Muscle of leg (tissue), 11 donors: Measurements from ENCODE around the gene KIRREL3. TPM values are rescaled to one million over a fixed set of nuclear protein-coding genes. Genes with fewer than 3 reads are reported as not detected.

ENCODE experiments used
- DNase-seq: peaks from one replicate; pipeline ENCODE4 v3.0.0; 2013
- H3K27ac ChIP-seq: one replicate; pipeline ENCODE4 v1.5.1; 2013; ENCODE audit warnings: mild to moderate bottlenecking, low read length, control low read depth
- H3K27me3 ChIP-seq: one replicate; pipeline ENCODE4 v1.6.1; 2013; ENCODE audit warnings: low read length; ENCODE audit not compliant: control insufficient read depth, insufficient read depth
- H3K36me3 ChIP-seq: one replicate; pipeline ENCODE4 v1.6.1; 2013; ENCODE audit warnings: low read length; ENCODE audit not compliant: control insufficient read depth, insufficient read depth
- H3K4me1 ChIP-seq: one replicate; pipeline ENCODE4 v1.6.1; 2013; ENCODE audit warnings: low read length; ENCODE audit not compliant: control insufficient read depth, insufficient read depth
- H3K4me3 ChIP-seq: one replicate; pipeline ENCODE4 v1.5.1; 2013; ENCODE audit warnings: low read length, control low read depth
- H3K9me3 ChIP-seq: replicated peaks from 2 replicates; pipeline ENCODE4 v1.6.1; 2013; ENCODE audit warnings: low read depth, low read length; ENCODE audit not compliant: control insufficient read depth
- WGBS: methylation state at CpG from one replicate; pipeline ENCODE4 v1.1.5; 2013; ENCODE audit warnings: missing lambda C conversion rate; ENCODE audit not compliant: insufficient coverage; 5-methylcytosine and 5-hydroxymethylcytosine counted together
- polyA plus RNA-seq, 8 donors: library from polyadenylated mRNA; unstranded; fragments of 120-200 nt; gene quantifications; one replicate each; pipeline versions ENCODE4 v1.2.1 to v1.2.3, GENCODE V29; 2013; ENCODE audit warnings: inconsistent platforms in 1 of 8, low replicate concordance in 1 of 8; ENCODE audit not compliant: insufficient read length in 8 of 8, insufficient read depth in 1 of 8
- total RNA-seq: library from RNA; stranded (reverse); fragments of 120-200 nt; gene quantifications from one replicate; pipeline ENCODE4 v1.2.4, GENCODE V29; 2013

Gene KIRREL3
- total and polyA plus RNA-seq, 9 donors: 0.27 to 1.8 (median 0.93) TPM

DNA sequence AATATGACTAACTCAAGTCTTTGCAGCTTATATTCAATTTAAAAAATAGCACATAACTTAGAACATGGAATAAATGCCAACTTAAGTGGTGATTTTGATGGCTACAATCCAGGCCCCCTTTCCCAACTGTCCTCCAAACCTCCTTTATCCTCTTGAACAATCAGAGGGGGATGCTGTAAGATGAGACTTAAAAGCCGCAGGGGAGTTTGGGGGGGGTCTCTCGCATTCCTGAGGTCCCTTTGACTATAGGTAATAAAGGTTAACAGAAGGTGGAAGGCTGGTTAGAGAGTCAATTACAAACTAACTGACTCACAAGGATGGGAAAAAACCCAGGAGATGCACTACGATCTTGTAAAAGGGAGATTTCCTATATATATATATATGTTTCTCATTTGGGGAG, 101.8 kb downstream of the KIRREL3 start:
- Histone ChIP-seq H3K9me3 (no peaks in the 10 kb centered on the region), H3K4me3 (no peak overlapping the region), H3K4me1 (no peaks in the 10 kb centered on the region), H3K27ac (no peak overlapping the region), H3K36me3 (no peaks in the 10 kb centered on the region), H3K27me3 (no peaks in the 10 kb centered on the region)
- no CpG with 5 or more reads among the region's 3 CpGs for WGBS
- no peak for DNase-seq

DNA sequence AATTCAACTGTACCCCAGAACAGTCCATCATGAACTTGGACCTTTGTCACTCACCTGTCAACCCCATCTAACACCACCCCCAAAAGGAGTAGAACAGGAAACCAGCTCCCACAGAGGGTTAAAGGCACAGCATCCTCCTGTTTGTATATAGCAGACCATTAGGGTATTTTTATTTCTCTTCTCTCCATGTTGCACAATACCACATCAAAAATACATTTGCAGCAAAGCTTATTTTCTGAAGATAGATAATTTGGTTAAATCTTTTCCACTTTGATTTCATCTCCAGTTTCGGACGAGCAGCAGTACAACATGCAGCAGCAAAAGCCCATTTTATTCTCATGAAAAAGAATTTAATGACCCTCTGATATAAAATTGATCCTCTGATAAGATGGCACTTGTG, 103.1 kb downstream of the KIRREL3 start:
- no peaks in the 10 kb centered on the region for H3K36me3 ChIP-seq
- DNase-seq: no peak
- no peaks in the 10 kb centered on the region for H3K27me3 ChIP-seq
- H3K4me1 ChIP-seq: peaks cover 5% of the 10 kb centered on the region
- no CpG with 5 or more reads among the region's 2 CpGs for WGBS
- no peak overlapping the region for H3K27ac ChIP-seq
- no peaks in the 10 kb centered on the region for H3K9me3 ChIP-seq
- no peak overlapping the region for H3K4me3 ChIP-seq

DNA sequence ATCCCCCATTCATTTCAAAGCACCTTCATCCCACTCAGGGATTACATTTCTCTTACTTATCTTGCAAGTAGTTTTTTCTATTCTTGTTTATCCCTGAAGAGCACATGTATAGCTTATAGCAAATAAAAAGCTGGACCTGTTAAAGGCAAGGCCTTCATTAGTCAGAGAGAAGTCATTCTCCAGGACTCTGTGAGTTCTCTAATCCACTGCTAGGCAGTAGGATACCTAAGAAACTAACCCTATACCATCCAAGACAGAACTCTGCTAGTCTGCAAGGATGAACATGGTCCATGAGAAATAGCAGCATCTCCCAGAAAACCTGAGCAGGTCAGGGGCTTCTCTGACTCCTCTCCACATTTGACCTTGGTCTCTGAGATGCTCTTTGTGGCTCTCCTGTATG, 104.5 kb downstream of the KIRREL3 start:
- no peak overlapping the region for H3K27ac ChIP-seq
- DNase-seq: no peak
- H3K4me3 ChIP-seq: no peak overlapping the region
- H3K9me3 ChIP-seq: no peaks in the 10 kb centered on the region
- peaks cover 17% of the 10 kb centered on the region for H3K4me1 ChIP-seq
- H3K36me3 ChIP-seq: no peaks in the 10 kb centered on the region
- no peaks in the 10 kb centered on the region for H3K27me3 ChIP-seq

GRCh38 chr11:126893796-126894195, 106.8 kb downstream of the KIRREL3 start:
- Histone ChIP-seq H3K36me3 (no peaks in the 10 kb centered on the region), H3K27ac (no peak overlapping the region), H3K4me3 (no peak overlapping the region), H3K27me3 (no peaks in the 10 kb centered on the region), H3K9me3 (no peaks in the 10 kb centered on the region), H3K4me1 (peaks cover 17% of the 10 kb centered on the region)
- no CpG with 5 or more reads among the region's 5 CpGs for WGBS
- no peak for DNase-seq

DNA sequence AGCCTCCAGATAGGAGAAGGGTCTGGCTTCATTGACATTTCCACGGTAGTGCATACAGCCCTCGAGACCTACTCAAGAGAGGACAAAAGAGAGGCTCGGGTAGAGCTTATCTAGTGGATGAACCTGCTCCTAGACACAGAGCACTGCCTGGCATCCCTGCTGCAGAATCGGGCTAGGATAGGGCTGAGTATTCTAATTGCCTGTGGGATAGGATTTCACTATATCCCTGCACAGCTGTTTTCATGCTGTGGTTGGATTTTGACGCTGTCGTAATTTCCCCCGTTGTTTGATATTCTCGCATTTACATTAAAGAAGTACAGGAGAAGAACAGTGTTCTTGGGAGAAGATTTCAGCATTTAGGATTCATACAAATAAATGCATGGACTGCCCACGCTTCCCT, 107.8 kb downstream of the KIRREL3 start:
- Histone ChIP-seq H3K36me3 (no peaks in the 10 kb centered on the region), H3K27ac (no peak overlapping the region), H3K4me1 (peaks cover 17% of the 10 kb centered on the region), H3K4me3 (no peak overlapping the region), H3K9me3 (no peaks in the 10 kb centered on the region), H3K27me3 (no peaks in the 10 kb centered on the region)
- WGBS: 30% methylated on average over 4 of the region's 9 CpGs
- DNase-seq: peak; percentile 40

GRCh38 chr11:126891556-126892217, 108.9 kb downstream of the KIRREL3 start:
- 28% methylated on average over 4 of the region's 4 CpGs for WGBS

GRCh38 chr11:126890561-126890960, 110.0 kb downstream of the KIRREL3 start:
- H3K4me1 ChIP-seq: peaks cover 17% of the 10 kb centered on the region
- no peak overlapping the region for H3K27ac ChIP-seq
- DNase-seq: no peak
- H3K4me3 ChIP-seq: no peak overlapping the region
- no peaks in the 10 kb centered on the region for H3K27me3 ChIP-seq
- 63% methylated on average over 4 of the region's 7 CpGs for WGBS
- no peaks in the 10 kb centered on the region for H3K36me3 ChIP-seq
- H3K9me3 ChIP-seq: no peaks in the 10 kb centered on the region

More at GRCh38 chr11:126891556-126892217, 108.9 kb downstream of the KIRREL3 start:
- H3K27me3 ChIP-seq: no peaks in the 10 kb centered on the region
- H3K4me1 ChIP-seq: peaks cover 17% of the 10 kb centered on the region
- DNase-seq: peak; percentile 20
- H3K27ac ChIP-seq: no peak overlapping the region
- H3K9me3 ChIP-seq: no peaks in the 10 kb centered on the region
- H3K36me3 ChIP-seq: no peaks in the 10 kb centered on the region
- no peak overlapping the region for H3K4me3 ChIP-seq

DNA sequence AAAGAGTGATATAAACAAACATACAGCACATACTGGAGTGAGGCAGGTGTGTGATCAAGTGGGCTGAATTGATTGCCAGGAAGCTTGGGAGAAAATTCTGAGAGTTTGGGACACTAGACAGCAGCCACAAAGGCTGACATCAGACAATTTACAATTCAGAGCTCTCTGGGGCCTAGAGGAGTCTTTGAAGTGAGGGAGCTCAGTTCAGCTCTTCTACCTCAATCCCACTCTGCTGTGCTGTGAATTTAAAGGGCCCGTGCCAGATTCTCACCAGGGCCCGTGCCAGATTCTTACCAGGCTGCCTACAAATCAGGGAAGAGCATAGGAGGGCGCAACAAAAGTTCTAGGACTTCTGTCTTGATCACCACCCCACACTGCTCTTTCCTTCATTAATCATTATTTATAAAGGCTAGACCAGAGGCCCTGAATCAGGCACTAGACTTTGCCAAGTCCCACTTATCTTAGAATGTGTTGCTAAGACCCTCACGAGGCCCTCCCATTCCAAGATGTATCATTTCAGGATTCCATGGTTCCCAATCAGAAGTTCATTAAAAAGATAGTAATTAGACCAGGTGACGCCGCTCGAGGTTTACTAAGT, 112.4 kb downstream of the KIRREL3 start:
- Histone ChIP-seq H3K36me3 (no peaks in the 10 kb centered on the region), H3K27ac (no peak overlapping the region), H3K27me3 (no peaks in the 10 kb centered on the region), H3K4me3 (no peak overlapping the region), H3K9me3 (no peaks in the 10 kb centered on the region), H3K4me1 (peaks cover 17% of the 10 kb centered on the region)
- 77% methylated on average over 5 of the region's 7 CpGs for WGBS
- no peak for DNase-seq

GRCh38 chr11:126886636-126887035, 113.9 kb downstream of the KIRREL3 start:
- no CpG with 5 or more reads among the region's 1 CpG for WGBS
- DNase-seq: no peak

GRCh38 chr11:126886085-126886484, 114.5 kb downstream of the KIRREL3 start:
- H3K36me3 ChIP-seq: no peaks in the 10 kb centered on the region
- 60% methylated on average over 1 of the region's 3 CpGs for WGBS

More at GRCh38 chr11:126886636-126887035, 113.9 kb downstream of the KIRREL3 start:
- no peak overlapping the region for H3K4me3 ChIP-seq
- no peak overlapping the region for H3K27ac ChIP-seq
- H3K4me1 ChIP-seq: peaks cover 4% of the 10 kb centered on the region
- no peaks in the 10 kb centered on the region for H3K9me3 ChIP-seq
- H3K36me3 ChIP-seq: no peaks in the 10 kb centered on the region
- no peaks in the 10 kb centered on the region for H3K27me3 ChIP-seq

More at GRCh38 chr11:126886085-126886484, 114.5 kb downstream of the KIRREL3 start:
- no peaks in the 10 kb centered on the region for H3K9me3 ChIP-seq
- H3K4me3 ChIP-seq: no peak overlapping the region
- H3K27ac ChIP-seq: no peak overlapping the region
- H3K27me3 ChIP-seq: no peaks in the 10 kb centered on the region
- no peaks in the 10 kb centered on the region for H3K4me1 ChIP-seq
- DNase-seq: no peak
